NCI-H2171 treated with DMSO at 0.1 percent for 48 hours (cell line): ENCODE measurements around the gene TRAPPC12.

Source experiments
- DNase-seq: peaks from one replicate; lab custom pipeline; 2025; lab: John Stamatoyannopoulos, UW

Gene TRAPPC12

GRCh38 chr2:3470166-3470651 lies 90.7 kb downstream of the TRAPPC12 start:
- no peak for DNase-seq

GRCh38 chr2:3470856-3471737 lies 91.6 kb downstream of the TRAPPC12 start:
- no peak for DNase-seq

- no peak for DNase-seq
Measured at GRCh38 chr2:3472296-3472695, 92.8 kb downstream of the TRAPPC12 start.

- DNase-seq: no peak
Measured at GRCh38 chr2:3472966-3473365, 93.5 kb downstream of the TRAPPC12 start.

- no peak for DNase-seq
Measured at GRCh38 chr2:3475771-3476170, 96.3 kb downstream of the TRAPPC12 start.

- DNase-seq: no peak
Measured at GRCh38 chr2:3476321-3476984, 97.0 kb downstream of the TRAPPC12 start.

GRCh38 chr2:3476985-3477327 lies 97.5 kb downstream of the TRAPPC12 start:
- DNase-seq: no peak

- no peak for DNase-seq
Measured at GRCh38 chr2:3478846-3479385, 99.4 kb downstream of the TRAPPC12 start.

GRCh38 chr2:3479430-3480320 lies 100.2 kb downstream of the TRAPPC12 start:
- DNase-seq: no peak

- peak; percentile 57 for DNase-seq
Measured at GRCh38 chr2:3480352-3481010, 101.0 kb downstream of the TRAPPC12 start.

- no peak for DNase-seq
Measured at GRCh38 chr2:3481011-3481400, 101.5 kb downstream of the TRAPPC12 start.

- no peak for DNase-seq
Measured at GRCh38 chr2:3481736-3482362, 102.4 kb downstream of the TRAPPC12 start.

- no peak for DNase-seq
Measured at GRCh38 chr2:3482363-3482821, 102.9 kb downstream of the TRAPPC12 start.

- no peak for DNase-seq
Measured at GRCh38 chr2:3483227-3483985, 103.9 kb downstream of the TRAPPC12 start.

GRCh38 chr2:3483986-3484960 lies 104.8 kb downstream of the TRAPPC12 start:
- DNase-seq: no peak

- no peak for DNase-seq
Measured at GRCh38 chr2:3485166-3485565, 105.7 kb downstream of the TRAPPC12 start.

- no peak for DNase-seq
Measured at GRCh38 chr2:3486047-3487027, 106.8 kb downstream of the TRAPPC12 start.

GRCh38 chr2:3487028-3487425 lies 107.5 kb downstream of the TRAPPC12 start:
- no peak for DNase-seq
